GM10248 (cell line): Measurements from ENCODE around the gene NRP2.
A peak's percentile ranks its signal among the peaks of the same experiment; 100 is the strongest.

Experiments
- CTCF ChIA-PET: fragments of 300-600 bp; sonication (Branson Sonifier 250); formaldehyde crosslinking; extraction: SDS; loops from one replicate; lab custom pipeline; 2021; ENCODE audit warnings: antibody characterized with exemption; lab: Yijun Ruan, JAX
- POLR2A ChIA-PET: fragments of 350-650 bp; sonication (Branson Sonifier 250); formaldehyde crosslinking; extraction: SDS; loops from one replicate; lab custom pipeline; 2020; ENCODE audit warnings: antibody characterized with exemption; lab: Yijun Ruan, JAX
- DNase-seq: peaks from one replicate; pipeline ENCODE4 v3.0.0; 2012; ENCODE audit errors: extremely low spot score
- CTCF ChIP-seq: IDR thresholded peaks from 2 replicates; pipeline ENCODE4 v1.5.1; 2012; ENCODE audit warnings: mild to moderate bottlenecking, low read depth; ENCODE audit errors: extremely low read depth, missing control alignments, control extremely low read depth

Gene NRP2

GRCh38 chr2:205727174-205727573 lies 44.9 kb downstream of the NRP2 start:
- ChIA-PET CTCF (no interaction called here), POLR2A (no interaction called here)
- no peak for TF ChIP-seq CTCF
- DNase-seq, result no peak

GRCh38 chr2:205728366-205728765 lies 46.1 kb downstream of the NRP2 start:
- ChIA-PET CTCF (interaction anchor here (1.4 to 2.0 kb wide), 2 partner anchors 10 to 141 kb away, joined by 3 to 5 read pairs; no protein-coding TSS in a partner anchor), POLR2A (no interaction called here)
- no peak for TF ChIP-seq CTCF
- DNase-seq, result no peak

GRCh38 chr2:205730191-205730590 lies 47.9 kb downstream of the NRP2 start:
- no peak for DNase-seq
- no peak for TF ChIP-seq CTCF
- ChIA-PET CTCF (interaction anchor here (2.3 kb wide), 1 partner anchor 8 kb away, joined by 11 read pairs; no protein-coding TSS in a partner anchor), POLR2A (no interaction called here)

- ChIA-PET CTCF (interaction anchor here (1.1 to 2.3 kb wide), 4 partner anchors 9 to 56 kb away, joined by 3 to 11 read pairs (median 4); no protein-coding TSS in a partner anchor), POLR2A (no interaction called here)
- no peak for DNase-seq
- no peak for TF ChIP-seq CTCF
Observed at GRCh38 chr2:205730701-205731582, 48.6 kb downstream of the NRP2 start.

GRCh38 chr2:205731583-205731981 lies 49.3 kb downstream of the NRP2 start:
- TF ChIP-seq CTCF, result no peak
- ChIA-PET POLR2A (no interaction called here), CTCF (interaction anchor here (1.1 to 2.3 kb wide), 4 partner anchors 9 to 56 kb away, joined by 3 to 11 read pairs (median 4); no protein-coding TSS in a partner anchor)
- DNase-seq, result peak; percentile 39

- CTCF ChIA-PET, result interaction anchor here (1.1 to 2.3 kb wide), 3 partner anchors 10 to 57 kb away, joined by 3 to 11 read pairs (median 4); no protein-coding TSS in a partner anchor
- DNase-seq, result no peak
- TF ChIP-seq CTCF, result no peak
- POLR2A ChIA-PET, result no interaction called here
Observed at GRCh38 chr2:205732314-205732713, 50.0 kb downstream of the NRP2 start.
